A673 (cell line): ENCODE measurements around the gene POLG2. TPM values are rescaled to one million over a fixed set of nuclear protein-coding genes. Genes with fewer than 3 reads are reported as not detected.

Source experiments
- BruUV-seq: library from RNA; stranded (reverse); fragments of 400-500 nt; replicated peaks from 2 replicates; lab custom pipeline; 2021; lab: Mats Ljungman, UMichigan
- CTCF ChIA-PET: fragments of 300-600 bp; sonication (Branson Sonifier 250); formaldehyde crosslinking; loops from one replicate; lab custom pipeline; 2022; ENCODE audit warnings: antibody characterized with exemption; lab: Charles Lee
- POLR2A ChIA-PET: fragments of 300-600 bp; sonication (Branson Sonifier 250); formaldehyde crosslinking; loops from one replicate; lab custom pipeline; 2022; ENCODE audit warnings: antibody characterized with exemption; ENCODE audit not compliant: low non-redundant PET; lab: Charles Lee
- DNase-seq: peaks from one replicate; pipeline ENCODE4 v3.0.0-alpha.2; 2015; ENCODE audit warnings: low spot score
- H3K27ac ChIP-seq: fragments of 200-600 bp; sonication (generic); 2 replicates; pipeline ENCODE4 v1.5.1; 2016; ENCODE audit warnings: mixed run types, low read depth, mild to moderate bottlenecking, mixed read lengths, antibody characterized with exemption, low read length; ENCODE audit not compliant: poor library complexity, severe bottlenecking
- H3K27me3 ChIP-seq: fragments of 200-600 bp; sonication (generic); replicated peaks from 2 replicates; pipeline ENCODE4 v1.6.1; 2017; ENCODE audit warnings: mixed run types, low read depth, mild to moderate bottlenecking, mixed read lengths, antibody characterized with exemption, low read length; ENCODE audit not compliant: insufficient read depth, poor library complexity
- H3K36me3 ChIP-seq: fragments of 200-600 bp; sonication (generic); 2 replicates; pipeline ENCODE4 v1.6.1; 2016; ENCODE audit warnings: mixed run types, mild to moderate bottlenecking, mixed read lengths, antibody characterized with exemption, low read length; ENCODE audit not compliant: insufficient read depth, poor library complexity, severe bottlenecking
- H3K4me1 ChIP-seq: fragments of 200-600 bp; sonication (generic); 2 replicates; pipeline ENCODE4 v1.6.1; 2017; ENCODE audit warnings: mixed run types, mild to moderate bottlenecking, mixed read lengths, antibody characterized with exemption, low read length; ENCODE audit not compliant: insufficient read depth, poor library complexity, severe bottlenecking
- H3K4me3 ChIP-seq: fragments of 200-600 bp; sonication (generic); 2 replicates; pipeline ENCODE4 v1.5.1; 2016; ENCODE audit warnings: low read depth, mixed run types, mild to moderate bottlenecking, mixed read lengths, low read length; ENCODE audit not compliant: poor library complexity, severe bottlenecking
- H3K9me3 ChIP-seq: fragments of 200-600 bp; sonication (generic); 2 replicates; pipeline ENCODE4 v1.6.1; 2016; ENCODE audit warnings: mixed run types, low read depth, mild to moderate bottlenecking, mixed read lengths, antibody characterized with exemption, low read length; ENCODE audit not compliant: poor library complexity, severe bottlenecking
- EZH2 ChIP-seq: fragments of 200-600 bp; sonication (generic); IDR thresholded peaks from 2 replicates; pipeline ENCODE4 v1.6.1; 2017; ENCODE audit warnings: borderline replicate concordance, low read depth, mild to moderate bottlenecking, mixed read lengths, antibody characterized with exemption, low read length; ENCODE audit not compliant: poor library complexity, severe bottlenecking
- intact Hi-C: fragments of 100-400 bp; cut with micrococcal nuclease; formaldehyde crosslinking; loops from one replicate; pipeline ENCODE4 v1.10.0; 2022; ENCODE audit not compliant: unreplicated experiment
- total RNA-seq: library from RNA; stranded (reverse); gene quantifications from 2 replicates; pipeline ENCODE4 v1.2.3, GENCODE V29; 2021
- TF ChIP-seq, protein P1 (sequence below): fragments of 300-800, 200-600 bp; sonication (generic); conservative IDR thresholded peaks from 2 replicates; pipeline ENCODE4 v1.5.1; 2017; ENCODE audit warnings: low read depth, mild to moderate bottlenecking, antibody characterized with exemption, low read length, moderate library complexity, mixed read lengths

POLG2 gene
- total RNA-seq, 1 experiment from 2014 or later = 25.6 TPM

DNA sequence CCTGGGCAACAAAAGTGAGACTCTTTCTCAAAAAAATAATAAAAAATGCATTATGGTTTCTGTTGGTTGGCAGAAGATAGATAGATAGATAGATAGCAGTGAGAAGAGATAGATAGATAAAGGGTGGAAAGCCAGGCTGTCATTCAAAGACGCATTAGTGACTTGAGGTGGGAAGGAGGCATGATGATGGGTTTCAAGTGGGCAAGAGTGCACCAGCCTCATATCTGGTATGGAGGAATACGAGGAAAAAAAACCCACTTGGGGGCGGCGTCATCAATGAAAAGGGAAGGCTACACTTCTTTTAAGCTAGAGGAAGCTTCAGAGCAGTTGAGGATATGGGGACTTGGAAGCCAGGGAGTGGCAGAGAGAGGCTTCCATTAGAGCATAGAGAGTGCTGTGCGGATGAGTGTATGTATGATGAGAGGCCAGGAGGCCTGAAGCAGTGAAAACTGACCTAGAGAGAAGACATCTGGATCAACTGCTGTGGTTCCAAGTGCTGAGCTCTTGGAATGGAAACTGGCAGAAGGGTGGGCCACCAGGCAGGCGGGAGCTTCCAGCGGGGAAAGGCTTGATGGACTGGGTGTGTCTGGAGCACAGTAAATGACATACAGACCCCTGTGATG lies 41.8 kb upstream of the POLG2 start:
- no peak for TF ChIP-seq EZH2
- TF ChIP-seq, protein P1, sequence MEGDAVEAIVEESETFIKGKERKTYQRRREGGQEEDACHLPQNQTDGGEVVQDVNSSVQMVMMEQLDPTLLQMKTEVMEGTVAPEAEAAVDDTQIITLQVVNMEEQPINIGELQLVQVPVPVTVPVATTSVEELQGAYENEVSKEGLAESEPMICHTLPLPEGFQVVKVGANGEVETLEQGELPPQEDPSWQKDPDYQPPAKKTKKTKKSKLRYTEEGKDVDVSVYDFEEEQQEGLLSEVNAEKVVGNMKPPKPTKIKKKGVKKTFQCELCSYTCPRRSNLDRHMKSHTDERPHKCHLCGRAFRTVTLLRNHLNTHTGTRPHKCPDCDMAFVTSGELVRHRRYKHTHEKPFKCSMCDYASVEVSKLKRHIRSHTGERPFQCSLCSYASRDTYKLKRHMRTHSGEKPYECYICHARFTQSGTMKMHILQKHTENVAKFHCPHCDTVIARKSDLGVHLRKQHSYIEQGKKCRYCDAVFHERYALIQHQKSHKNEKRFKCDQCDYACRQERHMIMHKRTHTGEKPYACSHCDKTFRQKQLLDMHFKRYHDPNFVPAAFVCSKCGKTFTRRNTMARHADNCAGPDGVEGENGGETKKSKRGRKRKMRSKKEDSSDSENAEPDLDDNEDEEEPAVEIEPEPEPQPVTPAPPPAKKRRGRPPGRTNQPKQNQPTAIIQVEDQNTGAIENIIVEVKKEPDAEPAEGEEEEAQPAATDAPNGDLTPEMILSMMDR = no peak
- H3K4me3 ChIP-seq = no peak overlapping the region
- no peaks in the 10 kb centered on the region for H3K9me3 ChIP-seq
- DNase-seq = no peak
- H3K27me3 ChIP-seq = no peaks in the 10 kb centered on the region
- BruUV-seq = no TSS peak
- peaks cover 44% of the 10 kb centered on the region for H3K36me3 ChIP-seq
- intact Hi-C loops = no loop called here
- CTCF ChIA-PET = no interaction called here
- POLR2A ChIA-PET = no interaction called here
- no peak overlapping the region for H3K27ac ChIP-seq
- no peaks in the 10 kb centered on the region for H3K4me1 ChIP-seq

GRCh38 chr17:64537488-64537887 lies 40.6 kb upstream of the POLG2 start:
- CTCF ChIA-PET = no interaction called here
- no peaks in the 10 kb centered on the region for H3K27me3 ChIP-seq
- TF ChIP-seq, protein P1 = no peak
- no peak for TF ChIP-seq EZH2
- POLR2A ChIA-PET = no interaction called here
- BruUV-seq = no TSS peak
- no peak for DNase-seq
- no peak overlapping the region for H3K4me3 ChIP-seq
- peaks cover 56% of the 10 kb centered on the region for H3K36me3 ChIP-seq
- intact Hi-C loops = no loop called here
- no peak overlapping the region for H3K27ac ChIP-seq
- no peaks in the 10 kb centered on the region for H3K4me1 ChIP-seq
- no peaks in the 10 kb centered on the region for H3K9me3 ChIP-seq

DNA sequence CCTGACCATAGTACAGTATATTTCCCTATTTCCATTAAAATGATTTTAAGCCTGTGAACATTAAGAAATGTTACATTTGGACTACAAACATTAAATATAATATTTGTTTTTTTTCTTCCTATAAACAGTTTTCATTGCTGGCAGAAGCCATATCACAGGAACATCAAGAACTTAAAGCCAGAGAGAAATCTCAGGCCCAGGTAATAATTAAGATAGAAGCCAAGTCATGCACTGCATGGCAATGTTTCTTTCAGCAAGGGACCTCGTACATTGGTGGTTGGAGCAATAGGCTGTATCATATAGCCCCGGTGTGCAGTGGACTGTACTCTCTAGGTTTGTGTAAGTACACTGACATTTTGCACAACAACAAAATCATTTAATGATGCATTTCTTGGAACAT lies 40.1 kb upstream of the POLG2 start:
- Histone ChIP-seq H3K9me3 (no peaks in the 10 kb centered on the region), H3K4me3 (no peak overlapping the region), H3K27ac (no peak overlapping the region), H3K4me1 (no peaks in the 10 kb centered on the region), H3K36me3 (peaks cover 62% of the 10 kb centered on the region), H3K27me3 (no peaks in the 10 kb centered on the region)
- POLR2A ChIA-PET = no interaction called here
- DNase-seq = no peak
- TF ChIP-seq, protein P1 = no peak
- no peak for TF ChIP-seq EZH2
- intact Hi-C loops = no loop called here
- CTCF ChIA-PET = no interaction called here
- no TSS peak for BruUV-seq
